HG02571 (cell line): ENCODE results near the gene SULT2B1.
"Not testable (repeated sequence)": the region's sequence is repeated elsewhere in the genome, so short reads cannot be mapped to it uniquely, and the experiment has no call there.

Experiments used
- ATAC-seq: cut with Tn5 transposase; IDR thresholded peaks from one replicate; pipeline ENCODE4 v1.9.1; 2021; ENCODE audit warnings: mild to moderate bottlenecking, moderate library complexity; ENCODE audit not compliant: unreplicated experiment

SULT2B1 gene

DNA sequence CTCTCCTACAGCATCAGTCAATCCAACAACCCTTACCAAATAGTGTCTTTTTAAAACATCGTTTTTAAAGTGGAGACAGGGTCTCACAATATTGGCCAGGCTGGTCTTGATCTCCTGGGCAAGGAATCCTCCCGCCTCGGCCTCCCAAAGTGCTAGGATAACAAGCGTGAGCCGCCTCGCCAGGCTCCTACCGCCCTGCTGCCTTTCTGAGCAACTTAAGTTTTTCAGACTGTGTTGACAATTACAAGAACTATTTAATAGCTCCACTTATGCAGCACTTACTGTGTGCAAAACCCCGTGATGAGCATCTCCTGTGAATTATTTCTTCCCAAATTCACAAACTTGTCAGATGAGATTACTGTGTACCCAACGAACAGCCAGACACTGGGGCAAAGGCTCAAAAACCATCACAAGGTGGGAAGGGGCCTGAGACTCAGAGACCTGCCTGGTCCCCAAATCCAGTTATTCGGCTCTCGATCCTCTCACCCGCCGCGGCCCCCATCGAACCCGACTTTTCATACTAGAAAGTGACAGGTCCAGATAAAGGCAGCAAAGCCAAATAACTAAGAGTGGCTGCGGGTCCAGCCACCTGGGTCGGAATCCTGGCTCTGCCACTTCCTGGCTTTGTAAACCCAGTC, 66.4 kb downstream of the SULT2B1 start:
- no peak for ATAC-seq

DNA sequence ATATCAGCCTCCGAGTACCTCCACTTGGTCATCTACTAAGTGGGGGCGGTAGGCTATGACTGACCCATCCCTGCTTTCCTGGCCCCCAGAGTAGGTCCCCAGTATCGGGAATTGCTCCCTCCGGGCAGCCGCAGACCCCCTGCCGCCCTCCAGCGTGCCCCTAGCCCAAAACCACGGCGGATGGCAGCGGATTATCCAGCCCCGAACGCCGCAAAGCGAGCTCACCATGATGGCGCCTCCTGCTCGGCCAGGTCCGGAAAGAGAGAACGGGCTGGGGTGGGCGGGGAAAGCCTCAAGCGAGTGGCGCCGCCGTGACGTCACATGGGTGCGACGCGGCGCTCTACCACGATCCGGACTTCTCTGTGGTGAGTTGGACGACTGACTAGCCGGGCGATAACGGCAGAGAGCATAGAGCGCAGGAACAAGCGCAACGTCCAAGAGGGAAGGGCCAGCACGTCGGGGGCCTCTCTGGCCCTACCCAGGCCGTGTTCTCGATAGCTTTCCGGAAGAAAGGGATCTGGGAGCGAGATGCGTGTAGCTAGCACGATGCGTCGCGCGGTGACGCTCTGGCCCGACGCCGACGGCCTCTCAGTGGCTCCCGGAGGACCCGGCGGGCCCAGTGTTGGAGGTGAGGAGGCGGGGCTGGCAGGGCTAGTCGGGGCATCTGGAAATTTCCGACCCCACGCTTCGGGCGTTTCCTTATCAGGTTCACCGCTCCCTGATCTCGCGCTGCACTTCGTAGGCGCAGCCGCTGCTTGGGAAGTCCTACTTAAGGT, 67.1 kb downstream of the SULT2B1 start, which contains the start of the genes RPL18 and SPHK2:
RPL18 (minus strand) TSS at position 263 of the 776 bp plus-strand sequence; CDS start at position 228, 35 bp downstream.
SPHK2 (plus strand) TSS at position 591 of the 776 bp plus-strand sequence. CDS start 1,009 bp downstream, outside the sequence.
- peak; percentile 77 for ATAC-seq

DNA sequence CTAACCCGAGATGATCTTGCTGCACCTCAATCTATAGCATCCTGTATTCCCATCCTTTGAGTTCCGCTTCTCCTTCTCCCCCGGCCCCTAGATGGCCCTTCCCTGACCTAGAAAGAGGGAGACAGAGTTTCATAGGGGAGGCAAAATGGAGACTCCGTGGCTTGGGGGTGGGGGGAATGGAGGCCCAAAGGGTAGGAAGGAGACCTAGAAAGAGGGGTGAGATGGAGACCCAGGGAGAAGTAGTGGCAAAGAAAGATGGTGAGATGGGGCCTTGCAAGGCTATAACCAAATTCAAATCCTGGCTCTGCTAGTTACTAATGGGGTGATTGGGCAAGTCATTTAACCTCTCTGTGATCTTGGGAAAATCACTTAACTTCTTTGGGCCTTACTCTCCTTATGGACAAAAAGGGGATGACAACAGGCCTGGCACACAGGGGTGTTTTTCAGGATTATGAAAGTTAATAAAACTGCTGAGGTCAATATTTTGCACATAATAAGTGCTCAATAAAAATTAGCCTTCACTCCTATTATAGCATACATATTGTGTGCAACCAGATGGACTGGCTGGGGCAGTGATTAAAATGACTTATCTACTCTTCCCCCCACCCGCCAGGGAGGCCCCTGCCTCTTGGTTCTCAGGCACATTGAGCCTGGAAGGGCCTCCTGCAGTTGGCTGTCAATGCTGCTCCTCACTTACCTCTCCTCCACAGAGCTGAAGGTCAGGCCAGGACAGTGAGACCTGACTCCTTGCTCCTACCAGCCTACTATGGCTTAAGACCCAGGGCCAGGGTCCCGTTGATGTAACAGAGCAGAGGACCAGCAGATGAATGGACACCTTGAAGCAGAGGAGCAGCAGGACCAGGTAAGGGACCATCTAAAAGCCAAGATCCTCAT, 68.0 kb downstream of the SULT2B1 start:
- no peak for ATAC-seq

DNA sequence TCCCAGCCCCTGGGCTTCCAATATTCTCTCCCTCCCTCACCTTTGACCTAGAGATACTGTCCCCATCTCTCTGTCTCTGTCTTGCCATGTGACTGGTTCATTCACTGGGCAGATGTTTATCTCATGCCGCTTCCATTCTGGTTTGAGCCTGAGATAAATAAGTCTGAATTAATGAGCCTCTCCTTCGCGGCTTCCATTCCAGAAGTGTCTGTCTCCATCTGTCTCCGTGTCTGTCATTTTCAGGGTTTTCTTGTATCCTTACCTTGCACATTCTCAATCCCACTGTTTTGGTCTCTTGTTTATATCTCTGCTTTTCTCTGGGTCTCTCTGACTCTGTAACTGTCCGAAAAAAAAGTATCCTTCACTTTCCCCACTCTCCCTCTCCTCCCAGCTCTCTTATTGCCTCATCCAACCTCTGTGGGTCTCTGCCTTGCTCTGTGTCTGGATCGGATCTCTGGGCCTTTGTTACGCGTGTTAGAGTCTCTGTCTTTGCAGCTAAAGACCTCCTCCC, 71.6 kb downstream of the SULT2B1 start:
- ATAC-seq: no peak

DNA sequence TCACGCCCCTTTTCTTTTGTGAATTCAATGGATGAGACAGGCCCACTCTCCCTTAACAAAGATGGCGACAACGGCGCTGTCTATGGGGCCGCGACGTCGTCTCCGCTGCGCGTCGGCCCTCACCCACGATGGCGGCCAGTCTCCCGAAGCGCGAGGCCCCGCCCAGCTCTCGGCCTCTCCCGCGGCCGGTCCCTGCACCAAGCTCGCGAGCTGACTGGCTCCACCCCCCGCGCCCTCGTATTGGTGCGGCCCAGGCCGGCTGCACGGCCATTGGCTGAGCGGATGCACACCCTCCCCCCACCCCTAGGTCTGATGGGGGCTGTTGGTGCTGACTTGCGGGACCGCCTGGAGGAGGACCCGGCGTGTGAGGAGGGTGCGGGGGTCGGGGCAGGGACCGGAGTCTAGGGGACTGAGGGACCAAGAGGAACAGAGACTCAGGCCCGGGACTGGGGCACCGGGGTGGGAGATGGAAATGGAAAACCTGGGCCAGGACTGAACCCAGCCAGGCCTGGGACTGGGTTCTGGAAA, 72.2 kb downstream of the SULT2B1 start:
- ATAC-seq: peak; percentile 54

DNA sequence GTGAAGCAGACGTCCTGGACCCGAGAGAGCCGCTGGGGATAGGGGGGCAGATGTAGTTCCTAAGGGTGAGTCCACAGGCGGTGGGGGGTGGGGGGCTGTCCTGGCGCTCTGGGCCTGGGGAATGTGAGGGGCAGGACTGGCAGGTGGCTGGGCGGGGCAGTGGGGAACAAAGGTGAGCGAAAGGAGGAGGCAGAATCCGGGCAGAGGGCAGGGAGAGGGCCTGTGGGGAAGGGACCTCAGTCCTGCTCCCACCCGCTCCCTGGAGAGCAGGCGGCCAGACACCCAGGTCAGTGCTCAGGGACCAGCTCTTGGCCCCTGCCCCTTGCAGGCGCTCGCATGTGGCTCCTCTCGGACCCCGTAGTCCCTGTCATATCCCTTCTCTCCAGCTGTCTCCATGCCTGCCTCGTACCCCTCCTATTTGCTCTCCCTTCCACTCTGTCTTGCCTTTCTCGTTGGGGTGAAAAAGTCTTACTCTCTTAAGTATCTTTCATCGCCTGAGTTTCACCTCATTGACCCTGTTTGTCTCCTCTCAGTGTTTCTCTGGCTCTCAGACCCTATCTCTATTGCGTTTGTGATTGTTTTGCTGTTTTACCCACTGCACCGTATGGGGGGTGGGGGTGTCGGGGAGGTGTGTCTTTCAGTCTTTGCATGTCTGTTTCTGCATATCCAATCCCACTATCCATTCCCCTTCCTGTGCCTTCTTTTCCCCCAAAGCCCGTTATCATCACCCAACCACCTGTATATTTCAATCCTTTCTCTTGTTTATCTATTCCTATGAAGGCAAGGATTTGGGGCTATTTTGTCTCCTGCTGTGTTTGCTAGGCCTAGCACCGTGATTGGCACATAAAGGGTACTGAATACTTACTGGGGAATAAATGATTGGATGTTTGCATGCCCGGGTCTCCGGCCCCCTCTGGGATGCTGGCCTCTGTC, 73.1 kb downstream of the SULT2B1 start:
- ATAC-seq: no peak

DNA sequence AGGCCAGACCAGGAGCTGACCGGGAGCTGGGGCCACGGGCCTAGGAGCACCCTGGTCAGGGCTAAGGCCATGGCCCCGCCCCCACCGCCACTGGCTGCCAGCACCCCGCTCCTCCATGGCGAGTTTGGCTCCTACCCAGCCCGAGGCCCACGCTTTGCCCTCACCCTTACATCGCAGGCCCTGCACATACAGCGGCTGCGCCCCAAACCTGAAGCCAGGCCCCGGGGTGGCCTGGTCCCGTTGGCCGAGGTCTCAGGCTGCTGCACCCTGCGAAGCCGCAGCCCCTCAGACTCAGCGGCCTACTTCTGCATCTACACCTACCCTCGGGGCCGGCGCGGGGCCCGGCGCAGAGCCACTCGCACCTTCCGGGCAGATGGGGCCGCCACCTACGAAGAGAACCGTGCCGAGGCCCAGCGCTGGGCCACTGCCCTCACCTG, 73.9 kb downstream of the SULT2B1 start:
- ATAC-seq: no peak

DNA sequence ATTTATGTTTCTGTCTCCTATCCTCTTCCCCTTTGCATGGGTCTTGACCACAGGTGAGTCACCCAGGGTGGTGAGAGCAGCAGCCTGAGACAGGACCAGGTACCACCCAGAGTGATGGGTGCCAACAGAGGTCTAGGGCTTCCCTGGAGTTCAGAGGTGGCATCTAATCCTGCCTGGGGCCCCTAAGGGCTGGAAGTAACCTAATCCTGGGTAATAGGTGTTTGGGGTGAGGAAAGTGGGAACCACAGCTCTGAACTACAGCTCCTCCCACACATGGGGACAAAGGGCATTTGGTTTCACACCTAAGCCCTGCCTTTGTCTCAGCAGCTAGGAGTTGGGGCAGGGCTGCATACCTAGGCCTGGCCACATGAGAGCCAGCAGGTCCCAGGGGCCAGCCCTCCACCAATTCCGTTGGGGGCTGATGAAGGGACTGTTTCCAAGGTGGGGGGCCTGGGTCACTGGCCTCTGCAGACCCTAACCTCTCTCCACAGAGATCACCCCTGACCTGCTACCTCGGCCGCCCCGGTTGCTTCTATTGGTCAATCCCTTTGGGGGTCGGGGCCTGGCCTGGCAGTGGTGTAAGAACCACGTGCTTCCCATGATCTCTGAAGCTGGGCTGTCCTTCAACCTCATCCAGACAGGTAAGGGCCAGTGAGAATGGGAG, 75.4 kb downstream of the SULT2B1 start:
- ATAC-seq: no peak

DNA sequence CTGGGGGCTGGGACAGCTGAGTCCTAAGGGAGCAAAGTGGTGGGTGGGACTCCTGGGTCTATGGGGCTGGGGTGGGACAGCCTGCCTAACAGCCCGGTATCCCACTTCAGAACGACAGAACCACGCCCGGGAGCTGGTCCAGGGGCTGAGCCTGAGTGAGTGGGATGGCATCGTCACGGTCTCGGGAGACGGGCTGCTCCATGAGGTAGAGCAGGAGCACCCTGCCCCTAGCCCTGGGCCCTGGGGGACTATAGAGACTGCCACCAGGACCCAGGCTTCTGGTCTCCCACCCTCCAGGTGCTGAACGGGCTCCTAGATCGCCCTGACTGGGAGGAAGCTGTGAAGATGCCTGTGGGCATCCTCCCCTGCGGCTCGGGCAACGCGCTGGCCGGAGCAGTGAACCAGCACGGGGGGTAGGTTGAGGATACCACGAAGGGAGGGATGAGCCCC, 75.9 kb downstream of the SULT2B1 start:
- ATAC-seq: no peak

DNA sequence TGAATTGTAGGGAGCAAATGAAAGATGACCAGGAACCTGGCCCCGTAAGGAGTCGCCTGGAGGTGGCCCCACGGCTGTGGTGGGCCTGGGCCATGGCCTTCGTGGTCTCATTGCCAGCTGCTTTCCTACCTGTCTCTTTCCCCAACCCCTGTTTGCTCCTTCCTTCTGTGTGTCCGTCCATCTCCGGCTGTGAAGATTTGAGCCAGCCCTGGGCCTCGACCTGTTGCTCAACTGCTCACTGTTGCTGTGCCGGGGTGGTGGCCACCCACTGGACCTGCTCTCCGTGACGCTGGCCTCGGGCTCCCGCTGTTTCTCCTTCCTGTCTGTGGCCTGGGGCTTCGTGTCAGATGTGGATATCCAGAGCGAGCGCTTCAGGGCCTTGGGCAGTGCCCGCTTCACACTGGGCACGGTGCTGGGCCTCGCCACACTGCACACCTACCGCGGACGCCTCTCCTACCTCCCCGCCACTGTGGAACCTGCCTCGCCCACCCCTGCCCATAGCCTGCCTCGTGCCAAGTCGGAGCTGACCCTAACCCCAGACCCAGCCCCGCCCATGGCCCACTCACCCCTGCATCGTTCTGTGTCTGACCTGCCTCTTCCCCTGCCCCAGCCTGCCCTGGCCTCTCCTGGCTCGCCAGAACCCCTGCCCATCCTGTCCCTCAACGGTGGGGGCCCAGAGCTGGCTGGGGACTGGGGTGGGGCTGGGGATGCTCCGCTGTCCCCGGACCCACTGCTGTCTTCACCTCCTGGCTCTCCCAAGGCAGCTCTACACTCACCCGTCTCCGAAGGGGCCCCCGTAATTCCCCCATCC, 76.7 kb downstream of the SULT2B1 start:
- ATAC-seq: no peak

DNA sequence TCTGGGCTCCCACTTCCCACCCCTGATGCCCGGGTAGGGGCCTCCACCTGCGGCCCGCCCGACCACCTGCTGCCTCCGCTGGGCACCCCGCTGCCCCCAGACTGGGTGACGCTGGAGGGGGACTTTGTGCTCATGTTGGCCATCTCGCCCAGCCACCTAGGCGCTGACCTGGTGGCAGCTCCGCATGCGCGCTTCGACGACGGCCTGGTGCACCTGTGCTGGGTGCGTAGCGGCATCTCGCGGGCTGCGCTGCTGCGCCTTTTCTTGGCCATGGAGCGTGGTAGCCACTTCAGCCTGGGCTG, 77.3 kb downstream of the SULT2B1 start:
- no peak for ATAC-seq

DNA sequence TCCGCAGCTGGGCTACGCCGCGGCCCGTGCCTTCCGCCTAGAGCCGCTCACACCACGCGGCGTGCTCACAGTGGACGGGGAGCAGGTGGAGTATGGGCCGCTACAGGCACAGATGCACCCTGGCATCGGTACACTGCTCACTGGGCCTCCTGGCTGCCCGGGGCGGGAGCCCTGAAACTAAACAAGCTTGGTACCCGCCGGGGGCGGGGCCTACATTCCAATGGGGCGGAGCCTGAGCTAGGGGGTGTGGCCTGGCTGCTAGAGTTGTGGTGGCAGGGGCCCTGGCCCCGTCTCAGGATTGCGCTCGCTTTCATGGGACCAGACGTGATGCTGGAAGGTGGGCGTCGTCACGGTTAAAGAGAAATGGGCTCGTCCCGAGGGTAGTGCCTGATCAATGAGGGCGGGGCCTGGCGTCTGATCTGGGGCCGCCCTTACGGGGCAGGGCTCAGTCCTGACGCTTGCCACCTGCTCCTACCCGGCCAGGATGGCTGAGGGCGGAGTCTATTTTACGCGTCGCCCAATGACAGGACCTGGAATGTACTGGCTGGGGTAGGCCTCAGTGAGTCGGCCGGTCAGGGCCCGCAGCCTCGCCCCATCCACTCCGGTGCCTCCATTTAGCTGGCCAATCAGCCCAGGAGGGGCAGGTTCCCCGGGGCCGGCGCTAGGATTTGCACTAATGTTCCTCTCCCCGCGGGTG, 77.8 kb downstream of the SULT2B1 start:
- no peak for ATAC-seq

DNA sequence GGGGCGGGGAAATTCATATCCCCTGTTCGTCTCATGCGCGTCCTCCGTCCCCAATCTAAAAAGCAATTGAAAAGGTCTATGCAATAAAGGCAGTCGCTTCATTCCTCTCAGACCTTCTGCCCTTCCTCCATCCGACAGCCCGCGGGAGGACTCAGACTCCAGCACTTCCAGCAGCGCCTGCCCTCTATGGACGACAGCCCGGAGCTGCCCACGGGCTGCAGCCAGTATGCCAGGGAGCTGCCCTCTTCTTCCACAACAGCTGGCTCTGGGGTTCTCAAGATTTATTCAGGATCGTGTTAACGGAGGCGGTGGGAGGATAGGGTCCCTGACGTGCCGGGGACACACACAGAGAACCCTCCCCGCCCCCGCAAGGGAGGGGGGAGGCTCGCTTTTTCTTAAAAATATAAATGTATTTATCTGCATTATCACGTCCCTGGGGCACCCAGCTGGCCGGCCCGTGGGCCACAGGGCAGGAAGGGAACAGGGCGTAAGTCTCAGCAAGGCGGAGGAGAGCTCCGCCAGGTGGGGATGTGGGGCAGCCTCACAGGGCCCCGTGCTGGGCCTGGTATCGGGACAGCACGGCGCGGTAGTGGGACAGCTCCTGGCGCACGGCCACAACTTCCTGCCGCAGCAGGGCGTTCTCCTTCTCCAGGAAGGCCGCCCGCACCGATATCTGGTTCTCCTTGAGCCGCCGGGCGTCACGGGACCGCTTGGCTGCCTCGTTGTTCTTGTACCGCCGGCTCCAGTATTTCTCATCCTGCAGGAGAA, 78.5 kb downstream of the SULT2B1 start:
- no peak for ATAC-seq

DNA sequence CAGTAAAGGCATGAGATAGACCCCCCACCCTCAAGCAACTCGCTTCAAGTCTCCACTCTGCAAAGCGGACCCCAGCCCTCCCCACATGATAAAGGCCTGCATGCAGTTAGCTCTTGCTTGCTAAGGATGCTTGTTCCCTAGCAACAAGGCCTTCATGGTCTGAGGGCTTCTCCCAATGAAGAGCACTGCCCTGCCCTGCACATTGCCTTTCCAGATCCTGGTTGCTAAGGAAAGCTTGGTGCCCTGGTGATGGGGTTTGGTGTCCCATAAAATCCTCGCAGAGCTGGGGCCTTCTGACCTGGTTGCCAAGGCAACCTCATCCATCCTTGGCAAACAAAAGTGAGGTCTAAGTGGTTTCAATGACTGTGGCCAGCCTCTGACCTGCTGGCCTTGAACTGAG, 79.3 kb downstream of the SULT2B1 start:
- ATAC-seq: no peak

DNA sequence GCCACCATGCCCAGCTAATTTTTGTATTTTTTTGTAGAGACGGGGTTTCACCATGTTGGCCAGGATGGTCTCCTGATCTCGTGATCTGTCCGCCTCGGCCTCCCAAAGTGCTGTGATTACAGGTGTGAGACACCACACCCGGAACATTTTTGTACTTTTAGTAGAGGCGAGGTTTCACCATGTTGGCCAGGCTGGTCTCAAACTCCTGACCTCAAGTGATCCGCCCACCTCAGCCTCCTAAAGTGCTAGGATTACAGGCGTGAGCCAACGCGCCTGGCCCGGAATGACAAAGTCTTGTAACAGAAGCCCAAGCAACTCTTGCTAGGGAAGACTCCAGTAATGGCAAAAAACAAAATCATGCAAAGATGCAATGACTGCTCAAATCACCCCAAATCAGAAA, 80.3 kb downstream of the SULT2B1 start:
- not testable (repeated sequence) for ATAC-seq

DNA sequence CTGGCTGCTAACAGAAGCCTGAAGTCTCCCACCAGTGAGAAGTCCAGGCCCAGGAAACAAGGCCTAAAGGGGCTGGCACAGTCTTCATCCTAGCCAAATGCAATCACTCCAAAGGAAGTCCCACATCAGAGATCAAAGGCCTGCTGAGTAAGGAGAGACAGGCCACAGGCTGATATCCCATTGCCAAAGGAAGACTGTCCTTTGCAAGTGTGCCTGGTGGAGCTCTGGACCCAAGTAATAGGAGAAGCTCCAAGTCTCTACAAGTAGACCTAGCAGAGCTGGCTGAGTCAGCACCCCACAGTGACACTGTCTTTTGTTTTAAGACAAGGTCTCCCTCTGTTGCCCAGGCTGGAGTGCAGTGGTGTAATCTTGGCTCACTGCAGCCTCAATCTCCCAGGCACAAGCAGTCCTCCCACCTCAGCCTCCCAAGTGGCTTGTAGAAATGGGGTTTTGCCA, 80.7 kb downstream of the SULT2B1 start:
- no peak for ATAC-seq
